Left renal cortex interstitium (tissue), 4 donors: ENCODE data around the gene MYB. TPM values are rescaled to one million over a fixed set of nuclear protein-coding genes. Genes with fewer than 3 reads are reported as not detected.

Experiments
- DNase-seq, 4 donors: peaks; one replicate each; pipeline ENCODE4 v3.0.0-alpha.2; 2013; ENCODE audit warnings: low read depth in 4 of 4, low spot score in 2 of 4, missing footprints in 1 of 4
- polyA plus RNA-seq, 4 donors: library from polyadenylated mRNA; unstranded; fragments of 120-200 nt; gene quantifications; one replicate each; pipeline ENCODE4 v1.2.1, GENCODE V29; 2013; ENCODE audit not compliant: insufficient read length in 4 of 4

Gene MYB
- polyA plus RNA-seq, 4 donors: 4.3 to 4.9 (median 4.5) TPM

GRCh38 chr6:135183532-135184440, 2.7 kb downstream of the MYB start:
- peak in 2 of 4 donors; percentile 11 to 16 for DNase-seq

- DNase-seq: no peak
These were observed 4.4 kb downstream of the MYB start for GRCh38 chr6:135185483-135185882.

- no peak for DNase-seq
These were observed 5.1 kb downstream of the MYB start for GRCh38 chr6:135186255-135186654.

- DNase-seq: no peak
These were observed 6.3 kb downstream of the MYB start for GRCh38 chr6:135187372-135187771.

DNA sequence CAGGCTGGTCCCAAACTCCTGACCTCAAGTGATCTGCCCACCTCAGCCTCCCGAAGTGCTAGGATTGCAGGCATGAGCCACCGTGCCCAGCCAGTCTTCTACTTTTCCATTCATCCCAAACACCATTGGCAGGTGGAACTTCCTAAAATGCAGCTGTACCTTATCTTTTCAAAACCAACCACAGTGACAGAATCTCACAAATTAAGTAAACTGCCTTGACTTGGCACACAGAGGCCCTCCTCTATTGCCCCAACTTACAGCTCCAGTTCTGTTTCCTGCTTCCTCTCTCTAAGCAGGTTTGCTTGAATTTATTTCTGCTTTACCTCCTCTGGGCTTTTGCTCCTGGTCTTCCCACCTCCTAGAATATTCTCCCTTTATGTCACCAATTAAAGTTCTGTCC, 7.6 kb downstream of the MYB start:
- no peak for DNase-seq

DNA sequence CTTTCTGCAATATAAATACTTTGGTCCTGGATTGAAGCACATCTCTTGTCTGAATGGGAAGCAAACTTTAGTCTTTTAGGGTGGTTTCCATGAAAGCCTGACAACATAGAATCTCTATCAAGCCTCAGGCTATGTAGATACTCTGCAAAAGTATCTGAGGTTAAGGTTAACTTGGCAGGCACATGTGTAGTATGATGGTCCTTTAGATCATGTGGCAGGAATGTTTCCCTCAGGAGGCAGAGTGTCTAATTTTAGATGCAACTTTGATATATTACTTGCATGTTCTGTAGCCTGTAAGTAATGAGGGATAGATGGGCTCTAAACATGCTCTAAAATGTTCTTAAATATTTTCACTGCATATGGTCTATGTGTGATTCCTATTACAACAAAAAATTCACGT, 8.2 kb downstream of the MYB start:
- no peak for DNase-seq

DNA sequence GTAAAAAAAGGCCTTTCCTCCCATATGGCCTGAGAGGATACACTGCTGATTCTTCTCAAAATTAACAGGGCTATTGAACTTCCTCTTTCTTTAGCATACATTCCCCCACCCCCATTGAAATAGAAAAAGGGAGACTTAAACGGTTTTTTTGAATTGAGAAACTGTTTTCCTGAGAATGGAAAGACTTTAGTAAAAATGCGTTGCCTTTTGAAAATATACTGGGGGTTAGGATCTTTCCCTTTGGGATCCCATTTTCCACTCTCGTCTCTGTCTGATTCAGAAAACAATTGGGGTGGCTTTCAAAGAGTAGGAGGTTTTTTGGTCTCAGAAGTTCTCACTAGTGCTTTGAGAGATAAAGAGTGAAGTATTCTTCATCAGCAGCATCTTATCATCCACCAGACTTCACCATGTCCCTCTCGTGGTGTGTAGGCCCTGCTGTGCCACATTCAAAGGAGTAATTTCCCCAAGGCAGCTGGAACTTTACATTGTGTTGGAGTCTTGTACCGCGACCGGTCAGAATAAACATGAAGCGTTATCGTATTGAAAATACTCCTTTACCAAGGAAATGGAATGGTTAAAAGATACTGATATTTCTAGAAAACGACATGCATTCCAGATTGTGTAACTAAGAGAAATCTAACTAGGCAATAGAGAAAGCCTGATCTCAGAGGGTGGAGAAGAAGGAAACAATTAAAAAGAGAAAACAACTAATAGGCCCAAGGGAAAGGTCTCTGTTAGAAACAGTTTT, 10.6 kb downstream of the MYB start:
- no peak for DNase-seq

DNA sequence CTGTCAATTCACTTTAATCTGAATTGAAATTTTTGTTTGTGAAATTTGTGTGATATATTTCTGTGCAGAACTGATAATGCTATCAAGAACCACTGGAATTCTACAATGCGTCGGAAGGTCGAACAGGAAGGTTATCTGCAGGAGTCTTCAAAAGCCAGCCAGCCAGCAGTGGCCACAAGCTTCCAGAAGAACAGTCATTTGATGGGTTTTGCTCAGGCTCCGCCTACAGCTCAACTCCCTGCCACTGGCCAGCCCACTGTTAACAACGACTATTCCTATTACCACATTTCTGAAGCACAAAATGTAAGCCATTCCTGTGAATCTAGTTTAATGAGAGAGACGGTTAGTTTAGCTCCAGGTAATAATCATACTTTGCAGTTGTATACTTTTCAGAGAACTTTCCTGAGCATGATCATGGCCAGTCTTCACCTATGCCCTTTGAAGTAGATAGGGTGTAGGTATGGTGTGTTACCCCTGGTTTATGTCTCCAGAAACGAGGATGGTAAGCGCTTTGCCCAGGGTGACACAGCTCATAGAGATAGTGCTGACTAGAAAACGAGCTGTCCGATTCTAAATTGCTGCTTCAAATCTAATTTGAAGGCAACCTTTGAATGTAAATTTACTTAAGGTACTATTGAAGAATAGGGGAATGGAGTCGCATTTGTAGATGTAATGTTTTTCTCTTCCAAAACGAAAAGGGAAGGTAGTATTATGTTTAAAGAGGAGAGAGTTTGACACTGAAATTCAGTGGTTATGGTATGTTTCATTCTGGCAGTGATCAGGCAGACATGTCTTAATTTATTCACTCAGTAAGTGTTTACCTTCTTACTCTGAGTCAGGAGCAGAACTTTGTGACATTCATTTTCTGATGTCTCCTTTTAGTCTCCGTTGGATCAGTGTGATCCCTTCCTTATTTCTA, 11.4 kb downstream of the MYB start:
- no peak for DNase-seq

- no peak for DNase-seq
These were observed 12.1 kb downstream of the MYB start for GRCh38 chr6:135193221-135193620.

DNA sequence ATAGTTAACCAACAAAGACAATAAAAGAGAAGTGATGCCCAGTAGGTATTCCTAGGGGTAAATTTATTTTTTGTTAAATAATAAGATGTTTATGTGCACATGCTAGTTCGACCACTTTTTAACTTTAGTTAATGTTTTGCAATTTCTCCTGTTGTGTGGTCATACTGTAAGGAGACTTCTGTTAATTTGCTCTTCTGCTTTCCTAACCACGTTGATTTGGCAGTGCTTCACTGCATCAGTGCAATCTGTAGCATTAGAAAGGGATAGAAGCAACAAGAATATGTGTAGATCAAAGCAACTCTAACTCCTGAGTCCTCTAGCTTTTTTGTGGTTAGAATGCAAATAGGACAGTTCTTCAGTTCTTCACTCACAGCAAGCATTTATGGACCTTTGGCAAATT, 13.9 kb downstream of the MYB start:
- DNase-seq: no peak

- no peak for DNase-seq
These were observed 14.4 kb downstream of the MYB start for GRCh38 chr6:135195522-135195921.

- no peak for DNase-seq
These were observed 15.8 kb downstream of the MYB start for GRCh38 chr6:135196739-135197510.

- DNase-seq: no peak
These were observed 21.7 kb downstream of the MYB start for GRCh38 chr6:135202836-135203235.

DNA sequence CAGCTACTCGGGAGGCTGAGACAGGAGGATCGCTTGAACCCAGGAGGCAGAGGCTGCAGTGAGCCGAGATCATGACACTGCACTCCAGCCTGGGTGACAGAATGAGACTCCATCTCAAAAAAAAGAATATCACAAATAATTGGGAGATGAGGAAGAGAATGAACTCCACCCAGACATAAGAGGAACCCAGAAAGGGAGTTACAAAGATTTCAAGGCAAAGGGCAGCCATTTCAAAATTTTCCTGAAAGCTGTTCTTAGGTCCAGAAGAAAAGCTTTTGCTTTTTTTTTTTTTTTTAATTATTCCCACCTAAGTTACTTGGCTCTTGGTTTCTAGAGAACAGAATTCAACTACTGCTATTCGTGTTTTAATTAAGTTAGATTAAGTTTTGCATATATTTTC, 23.8 kb downstream of the MYB start:
- no peak for DNase-seq

DNA sequence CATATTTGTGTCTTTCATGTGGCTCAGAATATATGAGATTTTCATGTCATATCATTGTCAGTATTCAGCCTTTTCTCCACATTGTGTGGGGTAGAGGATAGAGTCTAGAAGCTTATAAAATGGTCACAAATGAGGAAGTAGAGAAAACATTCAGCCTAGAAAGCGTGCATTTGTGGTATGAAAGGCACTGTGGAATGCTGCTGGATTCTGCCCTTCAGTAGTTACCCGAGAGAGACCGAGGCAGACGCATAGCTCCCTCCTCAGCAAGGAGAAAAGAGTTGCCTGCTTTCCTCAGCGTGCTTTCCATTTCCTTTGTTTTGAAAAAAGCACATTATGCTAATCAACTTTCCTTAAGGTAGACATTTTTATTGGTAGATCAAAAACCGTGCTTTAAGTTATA, 28.7 kb downstream of the MYB start:
- no peak for DNase-seq

DNA sequence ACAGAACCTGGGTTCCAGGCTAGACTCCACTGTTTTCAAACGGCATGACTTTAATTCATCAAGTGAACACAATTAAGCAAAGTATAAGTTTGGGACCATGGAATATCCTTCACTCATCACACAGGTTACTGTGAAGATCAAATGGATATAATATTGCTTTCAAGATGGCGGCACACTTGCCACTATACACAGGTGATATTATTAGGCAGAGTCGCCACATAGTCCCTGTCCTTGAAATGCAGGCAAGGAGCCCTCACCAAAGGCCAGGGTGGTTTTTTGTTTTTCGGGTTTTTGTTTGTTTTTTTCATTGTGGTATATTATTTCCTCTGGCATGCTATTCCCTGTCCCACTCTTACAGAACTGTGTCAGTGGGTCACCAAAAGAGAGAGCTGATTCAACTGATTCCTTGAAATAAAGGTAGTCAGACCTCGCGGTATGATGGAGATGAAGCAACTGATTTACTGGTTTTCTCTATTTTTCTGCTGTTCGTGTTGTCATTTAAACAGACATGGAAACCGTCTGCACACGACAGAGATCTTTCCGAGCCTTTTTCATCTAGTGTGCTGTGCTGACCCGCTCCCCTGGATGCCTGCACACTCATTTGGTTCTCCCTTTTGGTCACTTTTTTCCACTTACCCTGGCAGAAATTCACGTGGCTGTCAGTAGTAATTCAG, 29.7 kb downstream of the MYB start:
- no peak for DNase-seq

GRCh38 chr6:135211306-135211702, 30.2 kb downstream of the MYB start:
- DNase-seq: no peak

DNA sequence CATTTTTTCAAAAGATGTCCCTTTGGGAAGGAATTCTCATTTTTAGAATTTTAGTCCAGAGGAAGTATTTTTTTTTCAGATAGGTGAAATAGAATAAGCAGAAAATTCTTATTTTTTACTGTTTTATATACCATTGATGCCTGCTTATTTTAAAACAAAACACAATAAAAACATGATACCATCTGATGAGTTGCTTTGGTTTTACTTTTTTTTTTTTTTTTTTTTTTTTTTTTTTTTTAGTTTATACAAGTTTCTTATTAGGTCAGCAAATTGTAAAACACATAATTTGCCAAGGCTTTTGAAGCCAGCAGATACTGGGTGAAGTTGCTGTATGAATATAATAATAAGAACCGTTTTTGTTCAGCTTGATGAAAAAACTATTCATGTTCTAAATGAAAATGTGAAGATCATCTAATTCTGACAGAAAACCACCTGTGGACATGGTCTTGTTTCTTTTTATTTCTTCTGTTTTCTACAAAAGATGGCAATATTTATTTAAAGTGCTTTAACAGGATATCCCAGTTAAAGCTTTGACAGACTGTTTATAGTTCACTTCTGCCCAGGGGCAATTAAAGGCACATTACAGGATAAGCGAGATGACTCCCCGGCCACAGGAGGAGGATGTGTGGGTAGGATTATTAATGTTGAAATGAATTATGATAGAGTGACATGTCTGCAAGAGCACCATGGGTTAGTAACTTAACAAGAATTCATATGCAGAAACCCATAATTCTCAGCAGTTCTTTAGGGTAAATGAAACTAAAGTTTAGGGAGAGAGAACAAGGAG, 31.1 kb downstream of the MYB start:
- no peak for DNase-seq

DNA sequence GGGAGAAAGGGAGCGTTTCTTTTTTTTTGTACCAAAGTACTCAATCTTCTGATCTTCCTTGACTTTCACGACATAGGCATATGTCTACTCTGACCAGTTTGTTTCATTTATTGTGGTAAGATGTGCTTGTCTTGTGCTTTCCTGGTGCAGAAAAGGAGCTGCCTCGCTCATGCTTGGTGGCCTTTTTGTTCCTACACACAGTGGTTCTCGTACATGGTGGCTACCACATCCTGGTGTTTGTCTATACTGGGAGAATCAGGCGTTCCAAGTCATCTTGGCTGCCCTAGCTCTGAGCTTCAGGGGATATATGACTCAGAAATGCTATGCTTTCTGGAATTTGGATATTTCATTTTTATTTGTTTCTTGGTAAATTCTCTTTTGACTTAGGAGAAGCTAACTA, 31.8 kb downstream of the MYB start:
- DNase-seq: no peak
